Dendritic cell treated with granulocyte-macrophage colony-stimulating factor and Interleukin-4, amounts not matched to agents 40 ng/mL and 50 ng/mL, for 4 days (primary cell): ENCODE data around the gene ASB6.

Experiments
- H3K27ac Mint-ChIP-seq: one replicate; pipeline ENCODE4 v1.8.0; 2022; ENCODE audit warnings: mild to moderate bottlenecking, mixed read lengths
- H3K27me3 Mint-ChIP-seq: one replicate; pipeline ENCODE4 v1.8.0; 2022; ENCODE audit warnings: mild to moderate bottlenecking, mixed read lengths
- H3K36me3 Mint-ChIP-seq: one replicate; pipeline ENCODE4 v1.8.0; 2022; ENCODE audit warnings: low read depth, mixed read lengths
- H3K4me1 Mint-ChIP-seq: one replicate; pipeline ENCODE4 v1.8.0; 2022; ENCODE audit warnings: low read depth, mixed read lengths
- H3K4me3 Mint-ChIP-seq: one replicate; pipeline ENCODE4 v1.8.0; 2022; ENCODE audit warnings: mild to moderate bottlenecking, moderate library complexity, mixed read lengths
- H3K9me3 Mint-ChIP-seq: one replicate; pipeline ENCODE4 v1.8.0; 2022; ENCODE audit warnings: mixed read lengths
- intact Hi-C: fragments of 100-400 bp; cut with micrococcal nuclease; formaldehyde crosslinking; loops from one replicate; pipeline ENCODE4 v1.15.0; 2022

ASB6 gene

GRCh38 chr9:129609486-129610212 is 32.3 kb downstream of the ASB6 start:
- Mint-ChIP-seq H3K36me3 (no peaks in the 10 kb centered on the region), H3K27me3 (peaks cover 26% of the 10 kb centered on the region), H3K9me3 (no peaks in the 10 kb centered on the region), H3K27ac (peak overlapping the region; percentile 83), H3K4me1 (peaks cover 42% of the 10 kb centered on the region), H3K4me3 (peak overlapping the region; percentile 84)
- intact Hi-C loops, result loop anchor here (1.0 to 10.0 kb wide), 4 partner anchors 275 to 479 kb away; partner anchors contain the start of gene IER5L

GRCh38 chr9:129608561-129609481 is 33.1 kb downstream of the ASB6 start:
- H3K27me3 Mint-ChIP-seq, result peaks cover 19% of the 10 kb centered on the region
- H3K9me3 Mint-ChIP-seq, result no peaks in the 10 kb centered on the region
- H3K4me3 Mint-ChIP-seq, result no peak overlapping the region
- intact Hi-C loops, result loop anchor here (10.0 kb wide), 1 partner anchor 274 kb away; no protein-coding TSS in a partner anchor
- H3K27ac Mint-ChIP-seq, result peak overlapping the region; percentile 69
- no peaks in the 10 kb centered on the region for H3K36me3 Mint-ChIP-seq
- H3K4me1 Mint-ChIP-seq, result peaks cover 42% of the 10 kb centered on the region

- Mint-ChIP-seq H3K4me1 (peaks cover 53% of the 10 kb centered on the region), H3K27ac (peak overlapping the region; percentile 69)
- intact Hi-C loops, result loop anchor here (10.0 kb wide), 1 partner anchor 272 kb away; no protein-coding TSS in a partner anchor
These were observed 34.9 kb downstream of the ASB6 start for GRCh38 chr9:129607027-129607387.

GRCh38 chr9:129606161-129607026 is 35.6 kb downstream of the ASB6 start:
- H3K36me3 Mint-ChIP-seq, result no peaks in the 10 kb centered on the region
- intact Hi-C loops, result loop anchor here (10.0 kb wide), 1 partner anchor 272 kb away; no protein-coding TSS in a partner anchor
- no peaks in the 10 kb centered on the region for H3K27me3 Mint-ChIP-seq
- peaks cover 53% of the 10 kb centered on the region for H3K4me1 Mint-ChIP-seq
- H3K27ac Mint-ChIP-seq, result peak overlapping the region; percentile 69
- no peaks in the 10 kb centered on the region for H3K9me3 Mint-ChIP-seq
- no peak overlapping the region for H3K4me3 Mint-ChIP-seq

More at GRCh38 chr9:129607027-129607387, 34.9 kb downstream of the ASB6 start:
- Mint-ChIP-seq H3K9me3 (no peaks in the 10 kb centered on the region), H3K27me3 (peaks cover 3% of the 10 kb centered on the region), H3K36me3 (no peaks in the 10 kb centered on the region), H3K4me3 (no peak overlapping the region)

- Mint-ChIP-seq H3K4me1 (peaks cover 41% of the 10 kb centered on the region), H3K27me3 (no peaks in the 10 kb centered on the region), H3K4me3 (no peak overlapping the region), H3K36me3 (no peaks in the 10 kb centered on the region), H3K9me3 (no peaks in the 10 kb centered on the region), H3K27ac (no peak overlapping the region)
- intact Hi-C loops, result loop anchor here (10.0 kb wide), 1 partner anchor 270 kb away; no protein-coding TSS in a partner anchor
These were observed 37.2 kb downstream of the ASB6 start for GRCh38 chr9:129604766-129605163.

- Mint-ChIP-seq H3K9me3 (no peaks in the 10 kb centered on the region), H3K27ac (no peak overlapping the region), H3K27me3 (no peaks in the 10 kb centered on the region), H3K36me3 (no peaks in the 10 kb centered on the region), H3K4me3 (no peak overlapping the region), H3K4me1 (peaks cover 37% of the 10 kb centered on the region)
- intact Hi-C loops, result loop anchor here (10.0 kb wide), 1 partner anchor 269 kb away; no protein-coding TSS in a partner anchor
These were observed 37.7 kb downstream of the ASB6 start for GRCh38 chr9:129604056-129604765.

GRCh38 chr9:129602598-129603415 is 39.1 kb downstream of the ASB6 start:
- Mint-ChIP-seq H3K4me1 (peaks cover 31% of the 10 kb centered on the region), H3K9me3 (no peaks in the 10 kb centered on the region), H3K27ac (peak overlapping the region; percentile 24), H3K27me3 (peaks cover 11% of the 10 kb centered on the region), H3K4me3 (no peak overlapping the region), H3K36me3 (no peaks in the 10 kb centered on the region)
- intact Hi-C loops, result loop anchor here (10.0 kb wide), 1 partner anchor 268 kb away; no protein-coding TSS in a partner anchor

GRCh38 chr9:129601082-129601674 is 40.8 kb downstream of the ASB6 start:
- H3K9me3 Mint-ChIP-seq, result no peaks in the 10 kb centered on the region
- intact Hi-C loops, result loop anchor here (10.0 kb wide), 1 partner anchor 266 kb away; no protein-coding TSS in a partner anchor
- no peaks in the 10 kb centered on the region for H3K36me3 Mint-ChIP-seq
- peak overlapping the region; percentile 31 for H3K27ac Mint-ChIP-seq
- H3K4me3 Mint-ChIP-seq, result no peak overlapping the region
- H3K4me1 Mint-ChIP-seq, result peaks cover 33% of the 10 kb centered on the region
- H3K27me3 Mint-ChIP-seq, result peaks cover 11% of the 10 kb centered on the region

GRCh38 chr9:129598089-129598596 is 43.8 kb downstream of the ASB6 start:
- no peaks in the 10 kb centered on the region for H3K9me3 Mint-ChIP-seq
- peaks cover 63% of the 10 kb centered on the region for H3K4me1 Mint-ChIP-seq
- H3K36me3 Mint-ChIP-seq, result no peaks in the 10 kb centered on the region
- H3K27ac Mint-ChIP-seq, result peak overlapping the region; percentile 44
- intact Hi-C loops, result loop anchor here (10.0 kb wide), 1 partner anchor 103 kb away; no protein-coding TSS in a partner anchor
- H3K27me3 Mint-ChIP-seq, result peaks cover 19% of the 10 kb centered on the region
- peak overlapping the region; percentile 18 for H3K4me3 Mint-ChIP-seq

- H3K27me3 Mint-ChIP-seq, result peaks cover 19% of the 10 kb centered on the region
- no peak overlapping the region for H3K27ac Mint-ChIP-seq
- no peaks in the 10 kb centered on the region for H3K9me3 Mint-ChIP-seq
- intact Hi-C loops, result loop anchor here (10.0 kb wide), 1 partner anchor 103 kb away; no protein-coding TSS in a partner anchor
- H3K36me3 Mint-ChIP-seq, result no peaks in the 10 kb centered on the region
- H3K4me3 Mint-ChIP-seq, result peak overlapping the region; percentile 18
- H3K4me1 Mint-ChIP-seq, result peaks cover 62% of the 10 kb centered on the region
These were observed 44.4 kb downstream of the ASB6 start for GRCh38 chr9:129597355-129598088.
